Stimulated activated CD4-positive, alpha-beta T cell treated with anti-CD3 and anti-CD28 coated beads, Interleukin-4, amount 100 ng/mL, for 24 hours (primary cell): Measurements from ENCODE around the gene HOXC12.

Experiments
- DNase-seq: peaks from one replicate; pipeline ENCODE4 v3.0.0-alpha.2; 2020

The HOXC12 gene

GRCh38 chr12:53956914-53957536 lies 2.3 kb downstream of the HOXC12 start:
- no peak for DNase-seq

GRCh38 chr12:53958128-53958527 lies 3.4 kb downstream of the HOXC12 start:
- DNase-seq: no peak

DNA sequence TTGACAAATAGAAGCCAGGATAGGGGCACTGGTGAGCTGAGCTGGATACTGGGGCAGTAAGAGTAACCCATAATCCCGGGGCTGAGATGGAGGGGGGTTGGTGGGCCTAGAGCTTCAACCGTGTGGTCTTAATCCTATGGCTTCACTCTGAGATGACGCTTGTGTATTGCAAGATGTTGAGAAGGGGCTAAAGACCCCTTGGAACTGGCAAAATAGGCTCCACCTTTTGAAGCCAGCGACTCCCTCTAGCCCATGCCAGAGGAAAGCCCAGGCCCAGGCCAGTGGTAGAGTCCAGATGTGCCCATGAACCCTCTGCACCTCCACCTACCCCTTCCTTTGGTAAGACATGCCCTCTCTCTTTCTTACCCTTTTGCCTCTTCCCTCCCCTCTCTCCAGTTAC lies 4.6 kb downstream of the HOXC12 start:
- DNase-seq: no peak

DNA sequence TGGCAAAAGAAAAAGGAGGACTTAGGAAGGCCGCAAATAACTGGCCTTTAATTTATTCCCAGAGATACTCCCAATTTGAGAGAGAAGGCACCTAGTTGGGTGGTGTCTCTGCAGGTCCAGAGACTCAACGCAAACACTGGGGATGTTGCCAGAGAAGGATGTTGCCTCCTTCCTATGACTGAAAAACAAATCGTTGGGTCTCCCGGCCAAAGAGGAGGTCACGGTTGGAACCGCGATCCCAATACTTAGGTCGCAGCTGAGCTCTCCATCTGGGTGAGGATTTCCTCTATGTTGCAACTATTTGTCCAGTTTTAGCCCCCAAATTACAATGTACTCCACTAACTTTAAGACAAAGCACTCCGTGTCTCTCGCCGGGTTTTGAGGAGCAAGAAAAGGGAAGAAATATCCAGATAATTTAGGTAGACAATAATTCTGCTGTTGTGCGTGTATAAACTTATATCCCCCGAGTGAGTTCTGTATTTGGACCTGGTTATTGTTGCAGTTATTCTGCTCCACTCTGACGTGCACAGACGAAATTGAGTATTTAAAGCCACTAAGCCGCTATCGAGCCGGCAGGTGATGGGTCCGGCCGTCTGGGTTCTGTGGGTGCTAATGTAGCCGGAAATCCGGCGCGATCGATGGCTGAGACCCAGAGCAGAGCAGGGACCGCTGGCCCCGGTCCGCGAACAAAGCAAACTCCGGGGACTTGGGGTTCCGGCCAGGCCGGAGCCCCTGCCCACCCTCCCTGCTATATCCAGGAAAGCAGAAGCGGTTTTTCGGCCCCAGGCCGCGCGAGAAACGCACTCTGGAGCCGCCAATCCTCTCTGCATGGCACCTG lies 5.7 kb downstream of the HOXC12 start:
- no peak for DNase-seq

DNA sequence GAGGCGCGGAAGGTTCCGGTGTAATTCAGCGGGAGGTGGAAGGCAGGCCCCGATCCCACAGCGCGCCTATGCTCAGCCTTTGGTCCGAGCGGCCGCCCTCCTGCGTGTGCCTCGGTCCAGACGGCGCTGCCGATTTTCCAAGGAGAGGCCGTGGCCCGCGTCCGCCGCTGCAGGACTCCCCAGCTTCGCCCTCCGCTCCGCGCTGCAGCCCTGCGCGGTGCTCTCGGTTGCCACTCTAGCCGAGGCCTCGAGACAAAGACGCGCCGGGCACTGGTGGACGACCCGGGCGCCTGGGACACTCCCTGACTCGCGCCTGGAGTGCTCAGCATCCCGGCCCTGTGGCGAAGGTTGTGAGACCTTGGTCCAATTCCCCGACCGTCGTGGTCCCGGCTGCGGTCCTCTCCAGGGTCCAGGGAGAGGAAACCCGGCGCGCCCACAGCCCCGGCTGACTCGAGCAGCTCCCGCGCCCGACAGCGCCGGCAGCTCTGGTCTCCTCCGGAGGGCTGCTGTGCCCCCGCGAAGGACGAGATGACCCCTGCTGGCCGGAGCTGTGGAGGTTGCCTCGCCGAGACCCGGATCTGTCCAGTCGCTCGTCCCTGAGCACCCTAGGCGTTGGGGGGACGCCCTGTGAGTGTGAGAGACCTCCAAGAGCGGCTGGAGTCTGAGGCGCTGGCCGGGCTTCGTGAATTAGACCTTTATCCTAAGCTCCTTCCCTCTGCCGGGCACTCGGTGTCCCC lies 6.5 kb downstream of the HOXC12 start:
- DNase-seq: no peak

- no peak for DNase-seq
Observed at GRCh38 chr12:53963005-53963404, 8.3 kb downstream of the HOXC12 start.

DNA sequence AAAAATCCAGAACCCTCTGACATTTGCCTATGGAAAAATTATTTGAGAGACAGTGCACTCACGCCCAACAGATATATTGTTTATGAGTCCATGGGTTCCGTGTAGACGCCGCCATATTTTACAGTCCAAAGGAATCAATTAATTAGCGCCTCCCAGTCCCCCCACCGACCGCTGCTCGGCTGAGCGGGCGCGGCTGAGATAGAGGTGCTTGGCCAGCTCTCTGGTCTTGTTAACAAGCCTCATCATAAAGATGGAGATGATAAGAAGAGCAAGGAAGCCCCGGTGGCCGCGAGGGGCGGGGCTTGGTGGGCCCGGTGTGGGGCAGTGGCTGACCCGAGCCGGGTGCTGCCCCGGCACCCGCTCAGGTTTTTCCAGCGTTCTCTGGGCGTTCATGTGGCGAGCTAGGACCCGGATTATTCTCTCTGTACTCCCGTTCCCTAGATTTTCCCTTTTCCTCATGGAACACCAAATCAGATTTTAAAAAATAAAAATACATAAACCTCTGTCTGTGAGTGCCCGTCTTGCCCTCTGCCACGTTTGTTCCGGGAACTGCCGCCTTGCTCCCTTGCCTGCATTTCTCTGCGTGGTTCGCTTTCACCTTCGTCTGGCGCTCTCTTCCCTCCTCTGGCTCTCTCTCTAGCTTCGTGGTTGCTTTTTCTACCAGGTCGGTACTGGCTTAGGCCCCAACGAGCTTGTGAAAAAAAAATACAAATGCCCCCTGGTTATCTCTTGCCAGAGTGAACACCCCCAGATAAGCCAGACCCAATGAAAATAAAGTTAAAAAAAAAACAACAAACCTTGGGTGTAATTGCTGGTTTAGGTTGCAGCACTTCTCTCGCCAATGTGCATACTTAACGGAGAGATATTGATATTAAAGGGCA lies 9.0 kb downstream of the HOXC12 start:
- no peak for DNase-seq

- no peak for DNase-seq
Observed at GRCh38 chr12:53964315-53964713, 9.6 kb downstream of the HOXC12 start.

- DNase-seq: no peak
Observed at GRCh38 chr12:53965281-53966084, 10.8 kb downstream of the HOXC12 start.

GRCh38 chr12:53966085-53966384 lies 11.3 kb downstream of the HOXC12 start:
- no peak for DNase-seq

- no peak for DNase-seq
Observed at GRCh38 chr12:53966385-53967133, 11.9 kb downstream of the HOXC12 start.

DNA sequence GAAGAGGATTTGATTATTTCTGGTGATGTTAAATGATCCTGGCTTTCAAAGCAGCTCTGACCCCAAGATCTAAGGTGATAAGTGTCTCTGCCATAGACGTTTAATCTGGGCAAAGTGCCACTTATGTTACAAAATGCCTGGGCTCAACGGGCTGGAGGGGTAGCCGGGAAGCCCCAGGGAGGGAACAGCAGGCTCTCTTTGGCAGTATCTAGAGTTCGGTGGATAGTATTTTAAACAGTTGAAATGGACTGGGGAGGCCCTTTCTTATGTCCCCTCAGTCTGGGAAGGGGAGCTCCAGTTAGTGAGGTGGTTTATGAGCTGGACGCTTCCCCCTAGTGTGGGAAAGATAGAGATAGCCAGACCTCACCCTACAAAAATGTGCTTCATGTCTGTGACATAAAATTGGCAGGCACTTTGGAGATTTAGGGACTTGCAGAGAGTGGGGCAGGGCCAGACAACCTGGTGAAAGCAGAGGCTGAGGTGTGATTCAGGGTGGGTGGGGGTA lies 12.8 kb downstream of the HOXC12 start:
- no peak for DNase-seq

GRCh38 chr12:53968214-53969127 lies 13.8 kb downstream of the HOXC12 start:
- no peak for DNase-seq

GRCh38 chr12:53969588-53970259 lies 15.0 kb downstream of the HOXC12 start:
- no peak for DNase-seq

DNA sequence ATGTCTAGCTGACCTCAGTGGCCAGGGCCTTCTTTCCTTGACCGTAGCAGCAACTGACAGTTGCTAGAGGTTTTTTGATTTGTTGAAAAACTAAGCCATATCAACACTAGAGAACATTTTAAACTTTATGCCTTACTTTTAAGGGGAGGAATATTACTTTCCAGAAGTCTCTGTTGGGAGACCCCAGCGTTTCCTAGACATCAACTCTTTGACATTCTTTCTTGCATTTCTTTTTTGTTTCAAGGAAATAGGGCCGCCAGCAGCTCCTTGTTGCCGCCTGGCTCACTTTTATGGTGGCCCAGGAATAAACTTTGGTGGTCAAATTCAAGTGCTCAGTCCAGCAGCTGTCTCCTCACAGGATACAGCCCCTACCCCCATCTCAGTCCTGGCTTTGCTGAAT lies 15.7 kb downstream of the HOXC12 start:
- no peak for DNase-seq

- DNase-seq: no peak
Observed at GRCh38 chr12:53971129-53971528, 16.4 kb downstream of the HOXC12 start.

DNA sequence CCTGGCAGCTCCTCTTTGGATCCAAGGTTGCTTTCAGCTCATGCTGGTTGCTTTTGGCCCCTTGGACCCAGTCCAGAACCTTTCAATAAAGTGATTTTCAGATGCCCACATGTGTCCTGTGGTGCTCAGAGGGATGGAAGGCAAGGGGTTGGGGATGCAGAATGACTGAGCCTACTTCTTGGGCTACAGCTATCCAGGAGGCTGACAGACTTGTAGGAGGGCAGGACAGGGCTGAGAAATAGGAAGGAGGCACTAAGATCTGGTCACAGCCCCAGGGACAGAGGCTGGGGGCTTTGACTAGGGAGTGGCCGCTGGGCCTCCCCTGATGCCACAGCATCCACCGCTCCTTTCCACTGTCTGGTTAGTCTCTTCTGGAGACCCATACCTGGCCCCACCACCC lies 17.0 kb downstream of the HOXC12 start:
- no peak for DNase-seq

- DNase-seq: no peak
Observed at GRCh38 chr12:53972152-53972702, 17.5 kb downstream of the HOXC12 start.

DNA sequence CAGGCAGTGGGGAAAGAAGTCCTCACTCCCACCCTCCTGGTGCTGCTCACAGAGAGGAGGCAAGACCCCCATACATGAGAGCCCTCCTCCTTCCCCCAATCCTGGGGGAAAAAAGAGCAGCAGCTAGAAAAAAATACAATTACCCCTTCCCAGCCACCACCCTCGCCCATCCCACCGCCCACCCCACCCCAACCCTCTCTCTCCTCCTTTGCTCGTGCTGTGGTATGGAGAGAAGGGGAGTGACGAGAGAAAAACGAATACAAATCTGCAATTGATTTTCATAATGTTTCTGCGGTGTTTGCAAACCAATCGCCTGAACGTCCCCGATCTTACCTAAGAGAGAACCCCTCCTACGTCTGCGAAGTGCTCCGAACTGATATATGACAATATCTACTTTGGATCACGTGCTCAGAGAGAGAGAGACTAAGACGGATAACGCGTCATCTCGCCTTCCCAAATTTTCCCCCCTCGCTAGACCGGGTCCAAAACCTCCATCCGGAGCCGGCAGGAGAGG lies 18.1 kb downstream of the HOXC12 start, which contains the start of gene HOXC11:
Gene HOXC11, plus strand, starts transcription at position 405 of the 514 bp plus-strand sequence. CDS start 116 bp downstream, outside the sequence.
- DNase-seq: no peak
